Eye (tissue), 1 donor: ENCODE data around the gene FOSB.
"Not testable (repeated sequence)": the region's sequence is repeated elsewhere in the genome, so short reads cannot be mapped to it uniquely, and the experiment has no call there.

ENCODE experiments used
- DNase-seq: peaks from one replicate; pipeline ENCODE4 v3.0.0-alpha.2; 2015

The FOSB gene

GRCh38 chr19:45506989-45507871, 39.4 kb downstream of the FOSB start, which contains the start of gene VASP:
VASP (plus strand) TSS chr19:45507479; CDS start chr19:45507772, 293 bp downstream.
- peak; percentile 93 for DNase-seq

GRCh38 chr19:45507872-45508416, 40.1 kb downstream of the FOSB start:
- DNase-seq: peak; percentile 34

GRCh38 chr19:45508417-45508860, 40.6 kb downstream of the FOSB start:
- DNase-seq: peak; percentile 44

- DNase-seq: peak; percentile 51
Observed at GRCh38 chr19:45508861-45509691, 41.3 kb downstream of the FOSB start.

- no peak for DNase-seq
Observed at GRCh38 chr19:45509692-45510015, 41.9 kb downstream of the FOSB start.

- DNase-seq: not testable (repeated sequence)
Observed at GRCh38 chr19:45510352-45510751, 42.6 kb downstream of the FOSB start.

GRCh38 chr19:45511074-45511473, 43.3 kb downstream of the FOSB start:
- no peak for DNase-seq

GRCh38 chr19:45512881-45513483, 45.2 kb downstream of the FOSB start:
- no peak for DNase-seq

- no peak for DNase-seq
Observed at GRCh38 chr19:45514376-45515051, 46.7 kb downstream of the FOSB start.

- DNase-seq: no peak
Observed at GRCh38 chr19:45515081-45515624, 47.4 kb downstream of the FOSB start.

GRCh38 chr19:45515807-45516401, 48.1 kb downstream of the FOSB start:
- DNase-seq: no peak

GRCh38 chr19:45517238-45517637, 49.4 kb downstream of the FOSB start:
- DNase-seq: no peak

- DNase-seq: no peak
Observed at GRCh38 chr19:45517641-45518468, 50.1 kb downstream of the FOSB start.

GRCh38 chr19:45518469-45518826, 50.7 kb downstream of the FOSB start:
- no peak for DNase-seq

GRCh38 chr19:45522010-45522941, 54.5 kb downstream of the FOSB start:
- DNase-seq: no peak

- peak; percentile 94 for DNase-seq
Observed at GRCh38 chr19:45523642-45524256, 56.0 kb downstream of the FOSB start.

- no peak for DNase-seq
Observed at GRCh38 chr19:45524575-45525129, 56.9 kb downstream of the FOSB start.
